ENCODE measurements around the gene SNX13. TPM values are rescaled to one million over a fixed set of nuclear protein-coding genes. Genes with fewer than 3 reads are reported as not detected.

SNX13 gene
- total RNA-seq, 1 donor from 2014 or later: 34.3 TPM

GRCh38 chr7:17802056-17802455 is 138.2 kb downstream of the SNX13 start:
- no peak overlapping the region for H3K27ac Mint-ChIP-seq (ENCODE audit: unreplicated experiment)
- H3K4me3 Mint-ChIP-seq (ENCODE audit: unreplicated experiment): no peak overlapping the region
- TF ChIP-seq, protein P1, sequence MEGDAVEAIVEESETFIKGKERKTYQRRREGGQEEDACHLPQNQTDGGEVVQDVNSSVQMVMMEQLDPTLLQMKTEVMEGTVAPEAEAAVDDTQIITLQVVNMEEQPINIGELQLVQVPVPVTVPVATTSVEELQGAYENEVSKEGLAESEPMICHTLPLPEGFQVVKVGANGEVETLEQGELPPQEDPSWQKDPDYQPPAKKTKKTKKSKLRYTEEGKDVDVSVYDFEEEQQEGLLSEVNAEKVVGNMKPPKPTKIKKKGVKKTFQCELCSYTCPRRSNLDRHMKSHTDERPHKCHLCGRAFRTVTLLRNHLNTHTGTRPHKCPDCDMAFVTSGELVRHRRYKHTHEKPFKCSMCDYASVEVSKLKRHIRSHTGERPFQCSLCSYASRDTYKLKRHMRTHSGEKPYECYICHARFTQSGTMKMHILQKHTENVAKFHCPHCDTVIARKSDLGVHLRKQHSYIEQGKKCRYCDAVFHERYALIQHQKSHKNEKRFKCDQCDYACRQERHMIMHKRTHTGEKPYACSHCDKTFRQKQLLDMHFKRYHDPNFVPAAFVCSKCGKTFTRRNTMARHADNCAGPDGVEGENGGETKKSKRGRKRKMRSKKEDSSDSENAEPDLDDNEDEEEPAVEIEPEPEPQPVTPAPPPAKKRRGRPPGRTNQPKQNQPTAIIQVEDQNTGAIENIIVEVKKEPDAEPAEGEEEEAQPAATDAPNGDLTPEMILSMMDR (IDR thresholded peaks at IDR 0.05; ENCODE audit: unreplicated experiment): no peak
- DNase-seq (ENCODE audit: low spot score): no peak
- H3K4me1 Mint-ChIP-seq (ENCODE audit: unreplicated experiment): peaks cover 2% of the 10 kb centered on the region
- peaks cover 2% of the 10 kb centered on the region for H3K27me3 Mint-ChIP-seq (ENCODE audit: unreplicated experiment)
- no peaks in the 10 kb centered on the region for H3K9me3 Mint-ChIP-seq (ENCODE audit: unreplicated experiment)
- peaks cover 6% of the 10 kb centered on the region for H3K36me3 Mint-ChIP-seq (ENCODE audit: low read depth, unreplicated experiment)

GRCh38 chr7:17792075-17792936 is 148.0 kb downstream of the SNX13 start:
- Mint-ChIP-seq H3K4me3 (ENCODE audit: unreplicated experiment) (no peak overlapping the region), H3K27ac (ENCODE audit: unreplicated experiment) (no peak overlapping the region), H3K27me3 (ENCODE audit: unreplicated experiment) (no peaks in the 10 kb centered on the region), H3K36me3 (ENCODE audit: low read depth, unreplicated experiment) (no peaks in the 10 kb centered on the region), H3K4me1 (ENCODE audit: unreplicated experiment) (no peaks in the 10 kb centered on the region), H3K9me3 (ENCODE audit: unreplicated experiment) (no peaks in the 10 kb centered on the region)
- TF ChIP-seq, protein P1 (IDR thresholded peaks at IDR 0.05; ENCODE audit: unreplicated experiment): no peak
- DNase-seq (ENCODE audit: low spot score): no peak

GRCh38 chr7:17787257-17787656 is 153.0 kb downstream of the SNX13 start:
- Mint-ChIP-seq H3K36me3 (ENCODE audit: low read depth, unreplicated experiment) (no peaks in the 10 kb centered on the region), H3K27me3 (ENCODE audit: unreplicated experiment) (no peaks in the 10 kb centered on the region), H3K9me3 (ENCODE audit: unreplicated experiment) (no peaks in the 10 kb centered on the region), H3K4me1 (ENCODE audit: unreplicated experiment) (no peaks in the 10 kb centered on the region), H3K27ac (ENCODE audit: unreplicated experiment) (no peak overlapping the region), H3K4me3 (ENCODE audit: unreplicated experiment) (no peak overlapping the region)
- TF ChIP-seq, protein P1 (IDR thresholded peaks at IDR 0.05; ENCODE audit: unreplicated experiment): no peak
- no peak for DNase-seq (ENCODE audit: low spot score)

GRCh38 chr7:17786314-17786852 is 153.9 kb downstream of the SNX13 start:
- no peaks in the 10 kb centered on the region for H3K36me3 Mint-ChIP-seq (ENCODE audit: low read depth, unreplicated experiment)
- H3K27ac Mint-ChIP-seq (ENCODE audit: unreplicated experiment): no peak overlapping the region
- H3K4me3 Mint-ChIP-seq (ENCODE audit: unreplicated experiment): no peak overlapping the region
- no peaks in the 10 kb centered on the region for H3K4me1 Mint-ChIP-seq (ENCODE audit: unreplicated experiment)
- H3K9me3 Mint-ChIP-seq (ENCODE audit: unreplicated experiment): no peaks in the 10 kb centered on the region
- DNase-seq (ENCODE audit: low spot score): no peak
- no peaks in the 10 kb centered on the region for H3K27me3 Mint-ChIP-seq (ENCODE audit: unreplicated experiment)
- TF ChIP-seq, protein P1 (IDR thresholded peaks at IDR 0.05; ENCODE audit: unreplicated experiment): no peak

DNA sequence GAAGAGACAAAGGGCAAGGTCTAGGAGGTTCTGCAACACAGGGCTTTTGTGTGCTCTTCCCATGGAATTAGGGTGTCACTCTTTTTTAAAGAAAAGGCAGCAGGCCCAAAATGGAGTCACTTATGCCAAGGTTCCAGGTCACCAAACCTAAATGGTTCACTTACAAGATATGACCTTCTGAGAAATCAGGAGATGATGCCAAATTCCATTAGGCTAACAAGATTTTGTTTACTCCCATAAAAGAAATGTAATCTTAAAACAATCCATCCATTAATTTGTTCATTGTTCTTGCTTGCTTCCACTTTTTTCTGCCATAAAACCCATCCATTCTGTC is 158.1 kb downstream of the SNX13 start:
- H3K9me3 Mint-ChIP-seq (ENCODE audit: unreplicated experiment): no peaks in the 10 kb centered on the region
- DNase-seq (ENCODE audit: low spot score): no peak
- peaks cover 2% of the 10 kb centered on the region for H3K27me3 Mint-ChIP-seq (ENCODE audit: unreplicated experiment)
- no peak overlapping the region for H3K4me3 Mint-ChIP-seq (ENCODE audit: unreplicated experiment)
- no peaks in the 10 kb centered on the region for H3K4me1 Mint-ChIP-seq (ENCODE audit: unreplicated experiment)
- no peaks in the 10 kb centered on the region for H3K36me3 Mint-ChIP-seq (ENCODE audit: low read depth, unreplicated experiment)
- TF ChIP-seq, protein P1 (IDR thresholded peaks at IDR 0.05; ENCODE audit: unreplicated experiment): no peak
- H3K27ac Mint-ChIP-seq (ENCODE audit: unreplicated experiment): no peak overlapping the region
